ENCODE results near the gene SYNPO. TPM values are rescaled to one million over a fixed set of nuclear protein-coding genes. Genes with fewer than 3 reads are reported as not detected.
A peak's percentile ranks its signal among the peaks of the same experiment; 100 is the strongest.

The SYNPO gene
- polyA plus RNA-seq, 1 of the 3 experiments (the other 2 are of a cell fraction) = 5.1 TPM

DNA sequence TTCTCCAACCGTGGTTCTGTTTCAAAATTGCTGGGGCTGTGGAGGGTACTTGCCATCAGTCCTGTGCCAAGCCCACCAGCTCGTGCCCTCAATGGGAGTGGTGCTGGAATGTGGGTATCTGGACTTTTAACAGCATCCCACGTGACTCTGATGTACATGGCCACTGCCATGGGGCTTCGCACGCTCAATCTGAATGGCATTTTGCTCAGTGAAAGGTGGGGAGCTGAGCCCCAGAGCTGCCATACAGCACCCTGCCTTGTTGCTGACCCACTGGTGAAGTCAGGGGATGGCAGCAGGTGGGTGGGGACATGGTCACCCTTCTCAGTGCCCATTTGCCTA lies 16.6 kb upstream of the SYNPO start:
- H3K4me1 ChIP-seq (ENCODE audit: control insufficient read depth in 1 of 2, insufficient read depth in 2 of 2, low read depth in 1 of 2, low read length in 1 of 2) = peaks cover 9 to 64% of the 10 kb centered on the region in 2 experiments; a peak in 2 of 4 replicates
- ChIA-PET CTCF (interaction anchor here (0.8 kb wide), 1 partner anchor 16 kb away, joined by 3 read pairs; the partner anchor contains the start of gene SYNPO), POLR2A (interaction anchor here (1.0 kb wide), 1 partner anchor 22 kb away, joined by 4 read pairs; no protein-coding TSS in a partner anchor)
- TF ChIP-seq JUND (IDR thresholded peaks at IDR 0.05) = no peak
- no peak for TF ChIP-seq GABPA (IDR thresholded peaks at IDR 0.05; ENCODE audit: low read depth)
- no peak for TF ChIP-seq MEF2A (IDR thresholded peaks at IDR 0.05; ENCODE audit: borderline replicate concordance, low read depth)
- no peak for TF ChIP-seq YY1 (IDR thresholded peaks at IDR 0.05; ENCODE audit: low read depth)
- TF ChIP-seq, protein P1, sequence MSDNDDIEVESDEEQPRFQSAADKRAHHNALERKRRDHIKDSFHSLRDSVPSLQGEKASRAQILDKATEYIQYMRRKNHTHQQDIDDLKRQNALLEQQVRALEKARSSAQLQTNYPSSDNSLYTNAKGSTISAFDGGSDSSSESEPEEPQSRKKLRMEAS (IDR thresholded peaks at IDR 0.05; ENCODE audit: low read depth) = no peak
- TF ChIP-seq FOSL2 (IDR thresholded peaks at IDR 0.05; ENCODE audit: borderline replicate concordance, low read depth) = no peak
- TF ChIP-seq TCF12 (IDR thresholded peaks at IDR 0.05) = no peak
- TF ChIP-seq EZH2phosphoT487 (IDR thresholded peaks at IDR 0.05; ENCODE audit: borderline replicate concordance, low read depth) = no peak
- no peak for TF ChIP-seq RCOR1 (IDR thresholded peaks at IDR 0.05; ENCODE audit: low read length)
- TF ChIP-seq, protein P2, sequence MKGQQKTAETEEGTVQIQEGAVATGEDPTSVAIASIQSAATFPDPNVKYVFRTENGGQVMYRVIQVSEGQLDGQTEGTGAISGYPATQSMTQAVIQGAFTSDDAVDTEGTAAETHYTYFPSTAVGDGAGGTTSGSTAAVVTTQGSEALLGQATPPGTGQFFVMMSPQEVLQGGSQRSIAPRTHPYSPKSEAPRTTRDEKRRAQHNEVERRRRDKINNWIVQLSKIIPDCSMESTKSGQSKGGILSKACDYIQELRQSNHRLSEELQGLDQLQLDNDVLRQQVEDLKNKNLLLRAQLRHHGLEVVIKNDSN (IDR thresholded peaks at IDR 0.05; ENCODE audit: borderline replicate concordance, low read depth) = no peak
- no peak for TF ChIP-seq SIN3A (IDR thresholded peaks at IDR 0.05; ENCODE audit: borderline replicate concordance, low read depth, low read length)
- TF ChIP-seq TAF1 (IDR thresholded peaks at IDR 0.05; ENCODE audit: borderline replicate concordance, low read depth, low read length) = no peak
- TF ChIP-seq NRF1 (IDR thresholded peaks at IDR 0.05; ENCODE audit: low read depth, low read length) = no peak
- H3K9me3 ChIP-seq = no peaks in the 10 kb centered on the region
- H3K27ac ChIP-seq (ENCODE audit: low read depth in 2 of 2, low read length in 1 of 2) = 0 out of 4 replicates have a peak overlapping the region, but pooled peaks of 1 of the 2 experiments have one; percentile 29
- H3K4me2 ChIP-seq = no peak overlapping the region
- no peaks in the 10 kb centered on the region for H4K20me1 ChIP-seq (ENCODE audit: insufficient read depth)
- no peaks in the 10 kb centered on the region for H3K9me2 ChIP-seq
- no peak overlapping the region for H3K9ac ChIP-seq
- DNase-seq = no peak
- no peaks in the 10 kb centered on the region for H3K27me3 ChIP-seq (ENCODE audit: insufficient read depth)
- no peak overlapping the region for H3K4me3 ChIP-seq (ENCODE audit: low read depth in 2 of 2, low read length in 1 of 2)
- H3F3A ChIP-seq (replicated peaks; ENCODE audit: insufficient read depth) = no peaks in the 10 kb centered on the region
- no peak overlapping the region for H2AFZ ChIP-seq (ENCODE audit: low read depth)
- 98% methylated on average over 4 of the region's 5 CpGs for WGBS (ENCODE audit: low lambda C conversion rate)
- H3K79me2 ChIP-seq (ENCODE audit: insufficient read depth) = no peaks in the 10 kb centered on the region
- H3K36me3 ChIP-seq (replicated peaks in 1 of 2; ENCODE audit: control insufficient read depth in 1 of 2, insufficient read depth in 2 of 2, low read length in 1 of 2) = peaks cover 0 to 13% of the 10 kb centered on the region in 2 experiments

DNA sequence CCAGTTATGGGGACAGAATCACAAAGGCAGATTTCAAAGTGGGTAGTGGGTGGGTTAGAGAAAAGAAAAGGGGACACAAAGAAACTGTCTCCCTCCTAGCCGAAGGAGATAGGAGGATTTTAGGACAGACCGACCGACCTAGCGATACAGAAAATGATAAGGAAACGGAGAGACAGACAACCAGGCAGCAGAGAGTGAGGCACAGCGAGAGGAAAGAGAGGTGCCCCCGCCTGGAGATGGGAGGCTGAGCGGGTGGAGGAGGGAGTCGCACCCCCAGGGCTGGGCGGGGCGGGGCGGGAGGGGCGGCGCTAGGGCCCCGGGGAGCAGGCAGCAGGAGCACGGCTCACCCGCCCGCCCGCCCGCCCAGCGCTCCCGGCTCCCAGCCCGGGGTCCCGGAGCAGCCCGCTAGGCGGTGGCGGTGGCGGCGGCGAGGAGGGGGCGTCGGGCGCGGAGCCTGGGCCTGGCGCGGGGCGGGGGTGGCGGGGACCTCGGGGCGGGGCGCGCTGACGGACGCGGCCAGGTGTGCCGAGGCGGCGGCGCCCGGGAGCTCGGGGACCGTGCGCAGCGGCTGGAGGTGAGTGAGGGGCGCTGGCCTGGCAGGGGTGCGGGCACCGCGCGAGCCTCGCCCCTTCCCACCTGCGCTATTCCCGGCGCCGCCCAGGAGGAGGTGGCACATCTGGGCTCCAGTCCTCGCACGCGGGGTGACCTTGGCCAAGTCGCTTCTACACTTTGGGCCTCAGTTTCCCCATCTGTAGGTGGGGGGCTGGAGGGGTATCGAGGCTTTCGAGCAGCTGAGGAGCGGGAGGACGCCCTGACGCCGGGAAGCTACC lies 15.9 kb upstream of the SYNPO start:
- POLR2A ChIA-PET = interaction anchor here (1.0 kb wide), 1 partner anchor 23 kb away, joined by 4 read pairs; no protein-coding TSS in a partner anchor
- H3K4me1 ChIP-seq (ENCODE audit: control insufficient read depth in 1 of 2, insufficient read depth in 2 of 2, low read depth in 1 of 2, low read length in 1 of 2) = peaks cover 9 to 57% of the 10 kb centered on the region in 2 experiments; a peak in 2 of 4 replicates
- no peaks in the 10 kb centered on the region for H4K20me1 ChIP-seq (ENCODE audit: insufficient read depth)
- H3K4me2 ChIP-seq = peak overlapping the region; percentile 63
- no peaks in the 10 kb centered on the region for H3K9me2 ChIP-seq
- CTCF ChIA-PET = interaction anchor here (0.5 to 2.1 kb wide), 3 partner anchors 16 to 214 kb away, joined by 3 to 5 read pairs (median 3); partner anchors contain the start of gene SYNPO
- H2AFZ ChIP-seq (ENCODE audit: low read depth) = no peak overlapping the region
- TF ChIP-seq YY1 (IDR thresholded peaks at IDR 0.05; ENCODE audit: low read depth) (no peak), GABPA (IDR thresholded peaks at IDR 0.05; ENCODE audit: low read depth) (no peak), CHD2 (IDR thresholded peaks at IDR 0.05; ENCODE audit: low read length, partially characterized antibody) (no peak), TAF1 (IDR thresholded peaks at IDR 0.05; ENCODE audit: borderline replicate concordance, low read depth, low read length) (no peak), NRF1 (IDR thresholded peaks at IDR 0.05; ENCODE audit: low read depth, low read length) (no peak), MXI1 (IDR thresholded peaks at IDR 0.05; ENCODE audit: low read depth, low read length) (no peak), MEF2A (IDR thresholded peaks at IDR 0.05; ENCODE audit: borderline replicate concordance, low read depth) (no peak), TEAD4 (IDR thresholded peaks at IDR 0.05; ENCODE audit: borderline replicate concordance, insufficient read depth) (no peak), NFIC (IDR thresholded peaks at IDR 0.05; ENCODE audit: borderline replicate concordance) (no peak)
- TF ChIP-seq, protein P3, sequence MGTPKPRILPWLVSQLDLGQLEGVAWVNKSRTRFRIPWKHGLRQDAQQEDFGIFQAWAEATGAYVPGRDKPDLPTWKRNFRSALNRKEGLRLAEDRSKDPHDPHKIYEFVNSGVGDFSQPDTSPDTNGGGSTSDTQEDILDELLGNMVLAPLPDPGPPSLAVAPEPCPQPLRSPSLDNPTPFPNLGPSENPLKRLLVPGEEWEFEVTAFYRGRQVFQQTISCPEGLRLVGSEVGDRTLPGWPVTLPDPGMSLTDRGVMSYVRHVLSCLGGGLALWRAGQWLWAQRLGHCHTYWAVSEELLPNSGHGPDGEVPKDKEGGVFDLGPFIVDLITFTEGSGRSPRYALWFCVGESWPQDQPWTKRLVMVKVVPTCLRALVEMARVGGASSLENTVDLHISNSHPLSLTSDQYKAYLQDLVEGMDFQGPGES (IDR thresholded peaks at IDR 0.05; ENCODE audit: low read depth, low read length) = no peak
- TF ChIP-seq, protein P4, sequence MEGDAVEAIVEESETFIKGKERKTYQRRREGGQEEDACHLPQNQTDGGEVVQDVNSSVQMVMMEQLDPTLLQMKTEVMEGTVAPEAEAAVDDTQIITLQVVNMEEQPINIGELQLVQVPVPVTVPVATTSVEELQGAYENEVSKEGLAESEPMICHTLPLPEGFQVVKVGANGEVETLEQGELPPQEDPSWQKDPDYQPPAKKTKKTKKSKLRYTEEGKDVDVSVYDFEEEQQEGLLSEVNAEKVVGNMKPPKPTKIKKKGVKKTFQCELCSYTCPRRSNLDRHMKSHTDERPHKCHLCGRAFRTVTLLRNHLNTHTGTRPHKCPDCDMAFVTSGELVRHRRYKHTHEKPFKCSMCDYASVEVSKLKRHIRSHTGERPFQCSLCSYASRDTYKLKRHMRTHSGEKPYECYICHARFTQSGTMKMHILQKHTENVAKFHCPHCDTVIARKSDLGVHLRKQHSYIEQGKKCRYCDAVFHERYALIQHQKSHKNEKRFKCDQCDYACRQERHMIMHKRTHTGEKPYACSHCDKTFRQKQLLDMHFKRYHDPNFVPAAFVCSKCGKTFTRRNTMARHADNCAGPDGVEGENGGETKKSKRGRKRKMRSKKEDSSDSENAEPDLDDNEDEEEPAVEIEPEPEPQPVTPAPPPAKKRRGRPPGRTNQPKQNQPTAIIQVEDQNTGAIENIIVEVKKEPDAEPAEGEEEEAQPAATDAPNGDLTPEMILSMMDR (IDR thresholded peaks at IDR 0.05) = no peak
- TF ChIP-seq, protein P5, sequence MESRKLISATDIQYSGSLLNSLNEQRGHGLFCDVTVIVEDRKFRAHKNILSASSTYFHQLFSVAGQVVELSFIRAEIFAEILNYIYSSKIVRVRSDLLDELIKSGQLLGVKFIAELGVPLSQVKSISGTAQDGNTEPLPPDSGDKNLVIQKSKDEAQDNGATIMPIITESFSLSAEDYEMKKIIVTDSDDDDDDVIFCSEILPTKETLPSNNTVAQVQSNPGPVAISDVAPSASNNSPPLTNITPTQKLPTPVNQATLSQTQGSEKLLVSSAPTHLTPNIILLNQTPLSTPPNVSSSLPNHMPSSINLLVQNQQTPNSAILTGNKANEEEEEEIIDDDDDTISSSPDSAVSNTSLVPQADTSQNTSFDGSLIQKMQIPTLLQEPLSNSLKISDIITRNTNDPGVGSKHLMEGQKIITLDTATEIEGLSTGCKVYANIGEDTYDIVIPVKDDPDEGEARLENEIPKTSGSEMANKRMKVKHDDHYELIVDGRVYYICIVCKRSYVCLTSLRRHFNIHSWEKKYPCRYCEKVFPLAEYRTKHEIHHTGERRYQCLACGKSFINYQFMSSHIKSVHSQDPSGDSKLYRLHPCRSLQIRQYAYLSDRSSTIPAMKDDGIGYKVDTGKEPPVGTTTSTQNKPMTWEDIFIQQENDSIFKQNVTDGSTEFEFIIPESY (IDR thresholded peaks at IDR 0.05; ENCODE audit: borderline replicate concordance, low read depth) = no peak
- no peaks in the 10 kb centered on the region for H3K9me3 ChIP-seq
- peak overlapping the region in 1 of 2 experiments; percentile 20; a peak in 1 of 4 replicates for H3K27ac ChIP-seq (ENCODE audit: low read depth in 2 of 2, low read length in 1 of 2)
- no peaks in the 10 kb centered on the region for H3F3A ChIP-seq (replicated peaks; ENCODE audit: insufficient read depth)
- no peak overlapping the region for H3K9ac ChIP-seq
- 43% methylated on average over 14 of the region's 74 CpGs for WGBS (ENCODE audit: low lambda C conversion rate)
- H3K4me3 ChIP-seq (ENCODE audit: low read depth in 2 of 2, low read length in 1 of 2) = peak overlapping the region in 1 of 2 experiments; percentile 42; a peak in 2 of 4 replicates
- peaks cover 0 to 11% of the 10 kb centered on the region in 2 experiments for H3K36me3 ChIP-seq (replicated peaks in 1 of 2; ENCODE audit: control insufficient read depth in 1 of 2, insufficient read depth in 2 of 2, low read length in 1 of 2)
- no peaks in the 10 kb centered on the region for H3K79me2 ChIP-seq (ENCODE audit: insufficient read depth)
- no peaks in the 10 kb centered on the region for H3K27me3 ChIP-seq (ENCODE audit: insufficient read depth)
- peak; percentile 91 for DNase-seq

All from SK-N-SH (cell line).